ENCODE results near the gene SUCO. TPM values are rescaled to one million over a fixed set of nuclear protein-coding genes. Genes with fewer than 3 reads are reported as not detected.
"Not testable (repeated sequence)": the region's sequence is repeated elsewhere in the genome, so short reads cannot be mapped to it uniquely, and the experiment has no call there.

The SUCO gene, protein sequence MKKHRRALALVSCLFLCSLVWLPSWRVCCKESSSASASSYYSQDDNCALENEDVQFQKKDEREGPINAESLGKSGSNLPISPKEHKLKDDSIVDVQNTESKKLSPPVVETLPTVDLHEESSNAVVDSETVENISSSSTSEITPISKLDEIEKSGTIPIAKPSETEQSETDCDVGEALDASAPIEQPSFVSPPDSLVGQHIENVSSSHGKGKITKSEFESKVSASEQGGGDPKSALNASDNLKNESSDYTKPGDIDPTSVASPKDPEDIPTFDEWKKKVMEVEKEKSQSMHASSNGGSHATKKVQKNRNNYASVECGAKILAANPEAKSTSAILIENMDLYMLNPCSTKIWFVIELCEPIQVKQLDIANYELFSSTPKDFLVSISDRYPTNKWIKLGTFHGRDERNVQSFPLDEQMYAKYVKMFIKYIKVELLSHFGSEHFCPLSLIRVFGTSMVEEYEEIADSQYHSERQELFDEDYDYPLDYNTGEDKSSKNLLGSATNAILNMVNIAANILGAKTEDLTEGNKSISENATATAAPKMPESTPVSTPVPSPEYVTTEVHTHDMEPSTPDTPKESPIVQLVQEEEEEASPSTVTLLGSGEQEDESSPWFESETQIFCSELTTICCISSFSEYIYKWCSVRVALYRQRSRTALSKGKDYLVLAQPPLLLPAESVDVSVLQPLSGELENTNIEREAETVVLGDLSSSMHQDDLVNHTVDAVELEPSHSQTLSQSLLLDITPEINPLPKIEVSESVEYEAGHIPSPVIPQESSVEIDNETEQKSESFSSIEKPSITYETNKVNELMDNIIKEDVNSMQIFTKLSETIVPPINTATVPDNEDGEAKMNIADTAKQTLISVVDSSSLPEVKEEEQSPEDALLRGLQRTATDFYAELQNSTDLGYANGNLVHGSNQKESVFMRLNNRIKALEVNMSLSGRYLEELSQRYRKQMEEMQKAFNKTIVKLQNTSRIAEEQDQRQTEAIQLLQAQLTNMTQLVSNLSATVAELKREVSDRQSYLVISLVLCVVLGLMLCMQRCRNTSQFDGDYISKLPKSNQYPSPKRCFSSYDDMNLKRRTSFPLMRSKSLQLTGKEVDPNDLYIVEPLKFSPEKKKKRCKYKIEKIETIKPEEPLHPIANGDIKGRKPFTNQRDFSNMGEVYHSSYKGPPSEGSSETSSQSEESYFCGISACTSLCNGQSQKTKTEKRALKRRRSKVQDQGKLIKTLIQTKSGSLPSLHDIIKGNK (N-terminal part only)
- 35.2 and 43.5 TPM in 2 replicates for total RNA-seq (2014; rRNA removed; shearing (Covaris generic))

GRCh38 chr1:172532700-172533512 is at the start of gene SUCO:
Gene SUCO, plus strand, starts transcription at chr1:172533150. Its CDS starts 286 bp downstream, at chr1:172533436.
- no peaks in the 10 kb centered on the region for H3K36me3 ChIP-seq
- peaks cover 2% of the 10 kb centered on the region; the same call in 1 of the 2 replicates for H3K4me1 ChIP-seq
- peak; percentile 98 to 99 for DNase-seq
- H3K27ac ChIP-seq, result peak within 1 kb of the TSS; percentile 84
- H3K27me3 ChIP-seq, result no peaks in the 10 kb centered on the region
- H3K4me3 ChIP-seq, result peak within 1 kb of the TSS; percentile 78
- no peaks in the 10 kb centered on the region for H3K9me3 ChIP-seq (replicated peaks)

- H3K4me3 ChIP-seq, result no peak overlapping the region
- no peaks in the 10 kb centered on the region for H3K36me3 ChIP-seq
- peaks cover 4% of the 10 kb centered on the region; the same call in 1 of the 2 replicates for H3K9me3 ChIP-seq (replicated peaks)
- H3K27ac ChIP-seq, result no peak overlapping the region
- H3K27me3 ChIP-seq, result no peaks in the 10 kb centered on the region
- DNase-seq, result no peak
- no peaks in the 10 kb centered on the region for H3K4me1 ChIP-seq
Measured at GRCh38 chr1:172483448-172483847, 49.5 kb upstream of the SUCO start.

DNA sequence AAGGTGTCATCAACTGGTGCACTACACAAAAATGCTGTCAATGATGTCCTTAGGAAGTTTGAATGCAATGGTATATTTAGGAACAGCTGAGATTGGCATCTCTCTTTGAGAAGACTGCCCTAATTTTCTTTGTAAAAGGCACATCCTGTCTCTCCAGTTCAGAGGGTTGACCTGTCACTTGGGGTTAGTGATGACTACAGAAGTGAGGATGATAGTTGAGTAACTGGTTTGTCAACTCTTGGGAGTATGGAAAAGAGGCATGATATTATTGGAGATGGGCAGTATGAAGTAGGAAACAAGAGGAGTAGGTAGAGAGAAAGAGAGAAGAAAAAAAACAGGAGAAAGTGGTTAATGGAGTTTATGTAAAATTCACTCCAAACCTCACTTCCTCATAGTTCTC is 48.7 kb upstream of the SUCO start:
- no peak overlapping the region for H3K27ac ChIP-seq
- H3K4me3 ChIP-seq, result no peak overlapping the region
- H3K4me1 ChIP-seq, result no peaks in the 10 kb centered on the region
- no peak for DNase-seq
- no peaks in the 10 kb centered on the region for H3K27me3 ChIP-seq
- no peaks in the 10 kb centered on the region for H3K36me3 ChIP-seq
- peaks cover 4% of the 10 kb centered on the region; the same call in 1 of the 2 replicates for H3K9me3 ChIP-seq (replicated peaks)

DNA sequence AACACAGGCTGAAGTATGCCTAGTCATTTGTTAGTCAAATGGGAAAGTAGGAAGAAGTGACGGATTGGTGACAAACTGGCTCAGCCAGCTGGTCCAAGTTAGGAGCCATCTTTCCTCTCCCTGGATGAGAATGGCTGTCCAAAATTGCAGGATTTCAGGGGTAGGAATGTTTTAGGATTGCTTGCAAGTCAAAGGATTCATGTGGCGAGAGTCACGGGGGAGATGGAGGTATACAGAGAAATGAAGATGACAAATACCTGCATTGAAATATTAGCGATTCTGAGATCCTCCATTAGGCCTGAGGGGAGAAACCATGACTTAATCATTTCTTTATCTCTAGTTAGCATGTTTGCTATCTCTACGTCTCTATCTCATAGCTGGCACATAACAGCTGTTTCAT is 47.3 kb upstream of the SUCO start:
- Histone ChIP-seq H3K27ac (no peak overlapping the region), H3K4me1 (no peaks in the 10 kb centered on the region), H3K27me3 (no peaks in the 10 kb centered on the region), H3K4me3 (no peak overlapping the region), H3K9me3 (replicated peaks) (peaks cover 4% of the 10 kb centered on the region; the same call in 1 of the 2 replicates), H3K36me3 (no peaks in the 10 kb centered on the region)
- DNase-seq, result no peak

GRCh38 chr1:172486805-172487454 is 46.0 kb upstream of the SUCO start:
- Histone ChIP-seq H3K27ac (no peak overlapping the region), H3K4me3 (no peak overlapping the region), H3K27me3 (no peaks in the 10 kb centered on the region), H3K36me3 (no peaks in the 10 kb centered on the region), H3K9me3 (replicated peaks) (peaks cover 4% of the 10 kb centered on the region; the same call in 1 of the 2 replicates), H3K4me1 (no peaks in the 10 kb centered on the region)
- no peak for DNase-seq

- H3K36me3 ChIP-seq, result no peaks in the 10 kb centered on the region
- DNase-seq, result no peak
- H3K27ac ChIP-seq, result no peak overlapping the region
- H3K4me1 ChIP-seq, result no peaks in the 10 kb centered on the region
- H3K9me3 ChIP-seq (replicated peaks), result peaks cover 4% of the 10 kb centered on the region; the same call in 1 of the 2 replicates
- H3K27me3 ChIP-seq, result no peaks in the 10 kb centered on the region
- H3K4me3 ChIP-seq, result no peak overlapping the region
Measured at GRCh38 chr1:172487550-172487949, 45.4 kb upstream of the SUCO start.

- H3K4me1 ChIP-seq, result no peaks in the 10 kb centered on the region
- H3K27me3 ChIP-seq, result no peaks in the 10 kb centered on the region
- peaks cover 4% of the 10 kb centered on the region; the same call in 1 of the 2 replicates for H3K9me3 ChIP-seq (replicated peaks)
- H3K4me3 ChIP-seq, result no peak overlapping the region
- no peak for DNase-seq
- no peak overlapping the region for H3K27ac ChIP-seq
- no peaks in the 10 kb centered on the region for H3K36me3 ChIP-seq
Measured at GRCh38 chr1:172488393-172488792, 44.6 kb upstream of the SUCO start.

DNA sequence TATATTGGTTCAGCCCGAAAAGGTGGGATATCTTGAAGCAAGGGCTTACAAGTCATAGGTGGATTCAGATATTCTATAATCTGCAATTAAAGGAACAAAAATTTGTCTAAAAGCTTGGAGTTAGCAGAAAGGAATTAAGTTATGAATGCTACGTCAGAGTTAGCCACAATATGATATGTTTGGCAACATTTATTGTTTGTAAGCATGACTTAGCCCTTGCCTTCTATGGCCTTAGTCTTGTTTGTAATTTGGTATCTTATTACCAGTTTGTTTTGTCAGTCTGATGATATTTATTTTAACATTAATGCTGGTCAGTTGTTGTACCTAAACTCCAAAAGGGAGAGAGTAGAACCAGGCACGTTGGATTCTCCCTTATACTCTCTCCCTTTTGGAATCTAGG is 43.1 kb upstream of the SUCO start:
- DNase-seq, result no peak
- H3K9me3 ChIP-seq (replicated peaks), result no peaks in the 10 kb centered on the region
- no peaks in the 10 kb centered on the region for H3K4me1 ChIP-seq
- no peak overlapping the region for H3K27ac ChIP-seq
- H3K4me3 ChIP-seq, result no peak overlapping the region
- H3K36me3 ChIP-seq, result no peaks in the 10 kb centered on the region
- H3K27me3 ChIP-seq, result no peaks in the 10 kb centered on the region

DNA sequence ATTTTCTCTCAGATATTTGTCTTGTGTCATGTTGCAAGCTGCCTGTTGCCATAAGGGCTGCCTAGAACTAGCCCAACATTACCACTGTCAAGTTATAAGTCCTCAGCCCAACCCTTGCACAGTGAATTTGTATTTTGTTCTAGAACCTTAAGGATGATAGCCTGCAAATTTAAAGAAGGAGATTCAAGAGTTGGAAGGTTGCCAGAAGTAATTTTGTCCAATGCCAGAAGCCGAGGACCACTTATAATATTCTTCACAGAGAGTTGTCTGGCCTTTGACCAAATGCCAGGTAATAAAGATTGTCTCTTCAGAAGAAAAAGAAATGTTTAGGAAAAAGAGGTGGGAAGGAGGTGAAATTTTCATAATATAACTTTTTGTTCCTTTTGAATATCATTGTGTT is 40.5 kb upstream of the SUCO start:
- H3K27ac ChIP-seq, result no peak overlapping the region
- DNase-seq, result no peak
- no peaks in the 10 kb centered on the region for H3K9me3 ChIP-seq (replicated peaks)
- H3K27me3 ChIP-seq, result no peaks in the 10 kb centered on the region
- peaks cover 7% of the 10 kb centered on the region for H3K4me1 ChIP-seq
- no peak overlapping the region for H3K4me3 ChIP-seq
- H3K36me3 ChIP-seq, result no peaks in the 10 kb centered on the region

GRCh38 chr1:172494166-172494565 is 38.8 kb upstream of the SUCO start:
- Histone ChIP-seq H3K4me3 (no peak overlapping the region), H3K27me3 (no peaks in the 10 kb centered on the region), H3K27ac (no peak overlapping the region), H3K9me3 (replicated peaks) (no peaks in the 10 kb centered on the region), H3K36me3 (no peaks in the 10 kb centered on the region), H3K4me1 (peaks cover 9% of the 10 kb centered on the region)
- no peak for DNase-seq

GRCh38 chr1:172496127-172496526 is 36.8 kb upstream of the SUCO start:
- not testable (repeated sequence) for H3K4me3 ChIP-seq; H3K27me3 ChIP-seq; H3K9me3 ChIP-seq (replicated peaks); H3K4me1 ChIP-seq; DNase-seq; H3K36me3 ChIP-seq; H3K27ac ChIP-seq

DNA sequence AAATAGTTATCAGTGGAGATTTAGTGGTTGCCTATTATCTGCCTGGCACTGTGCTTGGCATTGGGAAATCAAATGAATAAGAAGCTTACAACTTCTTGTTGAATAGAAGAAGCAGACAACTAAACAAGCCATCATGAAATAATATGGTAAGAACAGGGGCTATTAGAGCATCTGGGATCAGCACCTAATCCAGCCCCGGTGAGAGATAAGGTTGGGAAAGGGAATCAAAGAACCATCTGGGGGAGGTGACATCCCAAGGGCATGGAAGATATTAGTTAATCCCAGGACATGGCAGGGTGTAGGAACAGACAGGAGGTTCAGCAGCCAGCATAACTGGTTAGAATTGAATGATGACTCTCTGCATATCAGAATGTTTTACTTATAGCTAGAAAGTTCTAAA is 36.3 kb upstream of the SUCO start:
- Histone ChIP-seq H3K27ac (no peak overlapping the region), H3K4me1 (peaks cover 11% of the 10 kb centered on the region), H3K27me3 (no peaks in the 10 kb centered on the region), H3K9me3 (replicated peaks) (no peaks in the 10 kb centered on the region), H3K4me3 (peak overlapping the region; percentile 23; the same call in 1 of the 2 replicates), H3K36me3 (no peaks in the 10 kb centered on the region)
- no peak for DNase-seq

DNA sequence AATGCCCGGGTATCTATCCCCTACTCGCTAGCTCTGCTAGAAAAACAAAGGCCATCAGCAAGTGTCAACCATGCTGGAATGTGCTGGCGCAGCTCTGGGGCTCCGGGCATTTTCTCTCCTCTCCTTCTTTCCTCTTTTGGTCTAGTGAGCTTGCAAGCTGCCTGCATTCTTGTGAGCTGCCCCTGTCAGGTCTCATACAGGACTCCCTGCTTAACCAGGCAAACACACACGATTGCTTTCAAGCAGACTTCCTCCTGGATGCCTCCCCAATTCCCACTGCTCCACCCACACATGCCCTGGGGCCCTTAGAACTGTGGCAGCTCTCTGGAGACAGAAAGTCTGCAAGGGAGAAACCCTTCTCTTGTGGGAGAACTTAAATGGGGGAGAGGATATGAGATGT is 35.7 kb upstream of the SUCO start:
- DNase-seq, result peak; percentile 78 to 81

More for the DNA sequence above, 35.7 kb upstream of the SUCO start:
- Histone ChIP-seq H3K36me3 (no peaks in the 10 kb centered on the region), H3K4me1 (peaks cover 13% of the 10 kb centered on the region), H3K9me3 (replicated peaks) (no peaks in the 10 kb centered on the region), H3K27me3 (no peaks in the 10 kb centered on the region), H3K4me3 (peak overlapping the region; percentile 23), H3K27ac (no peak overlapping the region)
